Measurements from ENCODE around the gene C7orf33.
"Not testable (repeated sequence)": the region's sequence is repeated elsewhere in the genome, so short reads cannot be mapped to it uniquely, and the experiment has no call there.

C7orf33 gene

GRCh38 chr7:148590471-148590870, at the start of gene C7orf33:
C7orf33 (plus strand) TSS chr7:148590766; CDS start chr7:148590926, 160 bp downstream.
- no peak for DNase-seq

- no peak for DNase-seq
Observed at GRCh38 chr7:148541891-148542504, 48.6 kb upstream of the C7orf33 start.

GRCh38 chr7:148543302-148543701, 47.3 kb upstream of the C7orf33 start:
- no peak for DNase-seq

GRCh38 chr7:148545172-148545571, 45.4 kb upstream of the C7orf33 start:
- DNase-seq = no peak

GRCh38 chr7:148545932-148546331, 44.6 kb upstream of the C7orf33 start:
- no peak for DNase-seq

- DNase-seq = no peak
Observed at GRCh38 chr7:148546857-148547256, 43.7 kb upstream of the C7orf33 start.

GRCh38 chr7:148547951-148548350, 42.6 kb upstream of the C7orf33 start:
- no peak for DNase-seq

- DNase-seq = no peak
Observed at GRCh38 chr7:148553979-148554378, 36.6 kb upstream of the C7orf33 start.

- no peak for DNase-seq
Observed at GRCh38 chr7:148556892-148557291, 33.7 kb upstream of the C7orf33 start.

- DNase-seq = no peak
Observed at GRCh38 chr7:148558914-148559313, 31.7 kb upstream of the C7orf33 start.

- DNase-seq = no peak
Observed at GRCh38 chr7:148561099-148561498, 29.5 kb upstream of the C7orf33 start.

GRCh38 chr7:148563583-148564274, 26.8 kb upstream of the C7orf33 start:
- no peak for DNase-seq

- peak; percentile 10 to 41 for DNase-seq
Observed at GRCh38 chr7:148564275-148564951, 26.2 kb upstream of the C7orf33 start.

- DNase-seq = no peak
Observed at GRCh38 chr7:148566736-148567135, 23.8 kb upstream of the C7orf33 start.

- no peak for DNase-seq
Observed at GRCh38 chr7:148567524-148567923, 23.0 kb upstream of the C7orf33 start.

- no peak for DNase-seq
Observed at GRCh38 chr7:148570510-148570909, 20.1 kb upstream of the C7orf33 start.

- not testable (repeated sequence) for DNase-seq
Observed at GRCh38 chr7:148570973-148571372, 19.6 kb upstream of the C7orf33 start.

- no peak for DNase-seq
Observed at GRCh38 chr7:148571381-148571780, 19.2 kb upstream of the C7orf33 start.

- DNase-seq = no peak
Observed at GRCh38 chr7:148572067-148572522, 18.5 kb upstream of the C7orf33 start.

GRCh38 chr7:148573581-148573980, 17.0 kb upstream of the C7orf33 start:
- not testable (repeated sequence) for DNase-seq

GRCh38 chr7:148575640-148576411, 14.7 kb upstream of the C7orf33 start:
- DNase-seq = peak; percentile 62 to 68

- peak in 1 of 2 experiments; percentile 15 for DNase-seq
Observed at GRCh38 chr7:148579366-148579765, 11.2 kb upstream of the C7orf33 start.

GRCh38 chr7:148580446-148580845, 10.1 kb upstream of the C7orf33 start:
- DNase-seq = no peak
